ENCODE results near the gene ARV1. TPM values are rescaled to one million over a fixed set of nuclear protein-coding genes. Genes with fewer than 3 reads are reported as not detected.

ARV1 gene
- total and polyA plus RNA-seq, 2 experiments from 2014 or later: 10.4 to 20.0 TPM

DNA sequence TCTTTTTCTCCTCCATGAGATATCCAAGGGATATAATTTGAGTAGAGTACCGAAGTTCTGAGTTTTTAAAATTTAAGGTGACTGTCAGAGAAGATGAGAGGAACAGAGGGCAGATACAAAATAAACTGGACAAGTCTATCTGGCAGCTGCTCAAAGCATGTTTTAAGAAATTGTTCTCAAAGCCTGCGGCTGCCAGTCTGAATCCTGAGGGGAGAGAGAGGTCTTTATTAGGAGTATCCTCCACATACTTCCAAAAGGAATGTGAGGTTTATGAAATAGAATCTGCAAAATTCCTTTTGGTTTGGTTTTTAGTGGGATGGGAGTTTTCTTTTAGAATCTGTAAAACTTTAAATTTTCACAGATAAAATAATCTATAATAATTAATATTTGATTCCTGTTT is 41.5 kb upstream of the ARV1 start (continued):
- TF ChIP-seq, protein P1, sequence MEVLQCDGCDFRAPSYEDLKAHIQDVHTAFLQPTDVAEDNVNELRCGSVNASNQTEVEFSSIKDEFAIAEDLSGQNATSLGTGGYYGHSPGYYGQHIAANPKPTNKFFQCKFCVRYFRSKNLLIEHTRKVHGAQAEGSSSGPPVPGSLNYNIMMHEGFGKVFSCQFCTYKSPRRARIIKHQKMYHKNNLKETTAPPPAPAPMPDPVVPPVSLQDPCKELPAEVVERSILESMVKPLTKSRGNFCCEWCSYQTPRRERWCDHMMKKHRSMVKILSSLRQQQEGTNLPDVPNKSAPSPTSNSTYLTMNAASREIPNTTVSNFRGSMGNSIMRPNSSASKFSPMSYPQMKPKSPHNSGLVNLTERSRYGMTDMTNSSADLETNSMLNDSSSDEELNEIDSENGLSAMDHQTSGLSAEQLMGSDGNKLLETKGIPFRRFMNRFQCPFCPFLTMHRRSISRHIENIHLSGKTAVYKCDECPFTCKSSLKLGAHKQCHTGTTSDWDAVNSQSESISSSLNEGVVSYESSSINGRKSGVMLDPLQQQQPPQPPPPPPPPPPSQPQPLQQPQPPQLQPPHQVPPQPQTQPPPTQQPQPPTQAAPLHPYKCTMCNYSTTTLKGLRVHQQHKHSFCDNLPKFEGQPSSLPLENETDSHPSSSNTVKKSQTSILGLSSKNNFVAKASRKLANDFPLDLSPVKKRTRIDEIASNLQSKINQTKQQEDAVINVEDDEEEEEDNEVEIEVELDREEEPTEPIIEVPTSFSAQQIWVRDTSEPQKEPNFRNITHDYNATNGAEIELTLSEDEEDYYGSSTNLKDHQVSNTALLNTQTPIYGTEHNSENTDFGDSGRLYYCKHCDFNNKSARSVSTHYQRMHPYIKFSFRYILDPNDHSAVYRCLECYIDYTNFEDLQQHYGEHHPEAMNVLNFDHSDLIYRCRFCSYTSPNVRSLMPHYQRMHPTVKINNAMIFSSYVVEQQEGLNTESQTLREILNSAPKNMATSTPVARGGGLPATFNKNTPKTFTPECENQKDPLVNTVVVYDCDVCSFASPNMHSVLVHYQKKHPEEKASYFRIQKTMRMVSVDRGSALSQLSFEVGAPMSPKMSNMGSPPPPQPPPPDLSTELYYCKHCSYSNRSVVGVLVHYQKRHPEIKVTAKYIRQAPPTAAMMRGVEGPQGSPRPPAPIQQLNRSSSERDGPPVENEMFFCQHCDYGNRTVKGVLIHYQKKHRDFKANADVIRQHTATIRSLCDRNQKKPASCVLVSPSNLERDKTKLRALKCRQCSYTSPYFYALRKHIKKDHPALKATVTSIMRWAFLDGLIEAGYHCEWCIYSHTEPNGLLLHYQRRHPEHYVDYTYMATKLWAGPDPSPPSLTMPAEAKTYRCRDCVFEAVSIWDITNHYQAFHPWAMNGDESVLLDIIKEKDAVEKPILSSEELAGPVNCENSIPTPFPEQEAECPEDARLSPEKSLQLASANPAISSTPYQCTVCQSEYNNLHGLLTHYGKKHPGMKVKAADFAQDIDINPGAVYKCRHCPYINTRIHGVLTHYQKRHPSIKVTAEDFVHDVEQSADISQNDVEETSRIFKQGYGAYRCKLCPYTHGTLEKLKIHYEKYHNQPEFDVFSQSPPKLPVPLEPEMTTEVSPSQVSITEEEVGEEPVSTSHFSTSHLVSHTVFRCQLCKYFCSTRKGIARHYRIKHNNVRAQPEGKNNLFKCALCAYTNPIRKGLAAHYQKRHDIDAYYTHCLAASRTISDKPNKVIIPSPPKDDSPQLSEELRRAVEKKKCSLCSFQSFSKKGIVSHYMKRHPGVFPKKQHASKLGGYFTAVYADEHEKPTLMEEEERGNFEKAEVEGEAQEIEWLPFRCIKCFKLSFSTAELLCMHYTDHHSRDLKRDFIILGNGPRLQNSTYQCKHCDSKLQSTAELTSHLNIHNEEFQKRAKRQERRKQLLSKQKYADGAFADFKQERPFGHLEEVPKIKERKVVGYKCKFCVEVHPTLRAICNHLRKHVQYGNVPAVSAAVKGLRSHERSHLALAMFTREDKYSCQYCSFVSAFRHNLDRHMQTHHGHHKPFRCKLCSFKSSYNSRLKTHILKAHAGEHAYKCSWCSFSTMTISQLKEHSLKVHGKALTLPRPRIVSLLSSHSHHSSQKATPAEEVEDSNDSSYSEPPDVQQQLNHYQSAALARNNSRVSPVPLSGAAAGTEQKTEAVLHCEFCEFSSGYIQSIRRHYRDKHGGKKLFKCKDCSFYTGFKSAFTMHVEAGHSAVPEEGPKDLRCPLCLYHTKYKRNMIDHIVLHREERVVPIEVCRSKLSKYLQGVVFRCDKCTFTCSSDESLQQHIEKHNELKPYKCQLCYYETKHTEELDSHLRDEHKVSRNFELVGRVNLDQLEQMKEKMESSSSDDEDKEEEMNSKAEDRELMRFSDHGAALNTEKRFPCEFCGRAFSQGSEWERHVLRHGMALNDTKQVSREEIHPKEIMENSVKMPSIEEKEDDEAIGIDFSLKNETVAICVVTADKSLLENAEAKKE (CRISPR knock-in tag; IDR thresholded peaks at IDR 0.05): no peak
- TF ChIP-seq EZH2 (IDR thresholded peaks at IDR 0.05; ENCODE audit: low read depth, unreplicated experiment) (no peak), ZNF331 (CRISPR knock-in tag; IDR thresholded peaks at IDR 0.05; ENCODE audit: low read depth) (no peak), STAT1 (IDR thresholded peaks at IDR 0.05; ENCODE audit: unreplicated experiment) (no peak), ZNF114 (CRISPR knock-in tag; IDR thresholded peaks at IDR 0.05) (no peak), CREB1 (CRISPR knock-in tag; IDR thresholded peaks at IDR 0.05; ENCODE audit: low read depth) (no peak)
- TF ChIP-seq, protein P2, sequence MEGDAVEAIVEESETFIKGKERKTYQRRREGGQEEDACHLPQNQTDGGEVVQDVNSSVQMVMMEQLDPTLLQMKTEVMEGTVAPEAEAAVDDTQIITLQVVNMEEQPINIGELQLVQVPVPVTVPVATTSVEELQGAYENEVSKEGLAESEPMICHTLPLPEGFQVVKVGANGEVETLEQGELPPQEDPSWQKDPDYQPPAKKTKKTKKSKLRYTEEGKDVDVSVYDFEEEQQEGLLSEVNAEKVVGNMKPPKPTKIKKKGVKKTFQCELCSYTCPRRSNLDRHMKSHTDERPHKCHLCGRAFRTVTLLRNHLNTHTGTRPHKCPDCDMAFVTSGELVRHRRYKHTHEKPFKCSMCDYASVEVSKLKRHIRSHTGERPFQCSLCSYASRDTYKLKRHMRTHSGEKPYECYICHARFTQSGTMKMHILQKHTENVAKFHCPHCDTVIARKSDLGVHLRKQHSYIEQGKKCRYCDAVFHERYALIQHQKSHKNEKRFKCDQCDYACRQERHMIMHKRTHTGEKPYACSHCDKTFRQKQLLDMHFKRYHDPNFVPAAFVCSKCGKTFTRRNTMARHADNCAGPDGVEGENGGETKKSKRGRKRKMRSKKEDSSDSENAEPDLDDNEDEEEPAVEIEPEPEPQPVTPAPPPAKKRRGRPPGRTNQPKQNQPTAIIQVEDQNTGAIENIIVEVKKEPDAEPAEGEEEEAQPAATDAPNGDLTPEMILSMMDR (conservative IDR thresholded peaks at IDR 0.05; ENCODE audit: low read depth in 2 of 2): no peak
- TF ChIP-seq, protein P3, sequence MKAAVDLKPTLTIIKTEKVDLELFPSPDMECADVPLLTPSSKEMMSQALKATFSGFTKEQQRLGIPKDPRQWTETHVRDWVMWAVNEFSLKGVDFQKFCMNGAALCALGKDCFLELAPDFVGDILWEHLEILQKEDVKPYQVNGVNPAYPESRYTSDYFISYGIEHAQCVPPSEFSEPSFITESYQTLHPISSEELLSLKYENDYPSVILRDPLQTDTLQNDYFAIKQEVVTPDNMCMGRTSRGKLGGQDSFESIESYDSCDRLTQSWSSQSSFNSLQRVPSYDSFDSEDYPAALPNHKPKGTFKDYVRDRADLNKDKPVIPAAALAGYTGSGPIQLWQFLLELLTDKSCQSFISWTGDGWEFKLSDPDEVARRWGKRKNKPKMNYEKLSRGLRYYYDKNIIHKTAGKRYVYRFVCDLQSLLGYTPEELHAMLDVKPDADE (IDR thresholded peaks at IDR 0.05): no peak

All from GM23338 (cell line).